ENCODE measurements around the gene SRBD1. TPM values are rescaled to one million over a fixed set of nuclear protein-coding genes. Genes with fewer than 3 reads are reported as not detected.

SRBD1 gene
- total RNA-seq, 1 donor from 2014 or later = 11.2 TPM

- Mint-ChIP-seq H3K9me3 (ENCODE audit: low read depth) (no peaks in the 10 kb centered on the region), H3K27ac (ENCODE audit: unreplicated experiment) (no peak overlapping the region), H3K4me3 (ENCODE audit: unreplicated experiment) (no peak overlapping the region), H3K4me1 (ENCODE audit: low read depth) (peaks cover 5% of the 10 kb centered on the region), H3K27me3 (ENCODE audit: low read depth) (no peaks in the 10 kb centered on the region), H3K36me3 (ENCODE audit: low read depth) (peaks cover 2% of the 10 kb centered on the region)
- TF ChIP-seq, protein P1, sequence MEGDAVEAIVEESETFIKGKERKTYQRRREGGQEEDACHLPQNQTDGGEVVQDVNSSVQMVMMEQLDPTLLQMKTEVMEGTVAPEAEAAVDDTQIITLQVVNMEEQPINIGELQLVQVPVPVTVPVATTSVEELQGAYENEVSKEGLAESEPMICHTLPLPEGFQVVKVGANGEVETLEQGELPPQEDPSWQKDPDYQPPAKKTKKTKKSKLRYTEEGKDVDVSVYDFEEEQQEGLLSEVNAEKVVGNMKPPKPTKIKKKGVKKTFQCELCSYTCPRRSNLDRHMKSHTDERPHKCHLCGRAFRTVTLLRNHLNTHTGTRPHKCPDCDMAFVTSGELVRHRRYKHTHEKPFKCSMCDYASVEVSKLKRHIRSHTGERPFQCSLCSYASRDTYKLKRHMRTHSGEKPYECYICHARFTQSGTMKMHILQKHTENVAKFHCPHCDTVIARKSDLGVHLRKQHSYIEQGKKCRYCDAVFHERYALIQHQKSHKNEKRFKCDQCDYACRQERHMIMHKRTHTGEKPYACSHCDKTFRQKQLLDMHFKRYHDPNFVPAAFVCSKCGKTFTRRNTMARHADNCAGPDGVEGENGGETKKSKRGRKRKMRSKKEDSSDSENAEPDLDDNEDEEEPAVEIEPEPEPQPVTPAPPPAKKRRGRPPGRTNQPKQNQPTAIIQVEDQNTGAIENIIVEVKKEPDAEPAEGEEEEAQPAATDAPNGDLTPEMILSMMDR (IDR thresholded peaks at IDR 0.05) = no peak
- DNase-seq (ENCODE audit: low spot score) = no peak
Measured at GRCh38 chr2:45403036-45403435, 208.0 kb downstream of the SRBD1 start.

DNA sequence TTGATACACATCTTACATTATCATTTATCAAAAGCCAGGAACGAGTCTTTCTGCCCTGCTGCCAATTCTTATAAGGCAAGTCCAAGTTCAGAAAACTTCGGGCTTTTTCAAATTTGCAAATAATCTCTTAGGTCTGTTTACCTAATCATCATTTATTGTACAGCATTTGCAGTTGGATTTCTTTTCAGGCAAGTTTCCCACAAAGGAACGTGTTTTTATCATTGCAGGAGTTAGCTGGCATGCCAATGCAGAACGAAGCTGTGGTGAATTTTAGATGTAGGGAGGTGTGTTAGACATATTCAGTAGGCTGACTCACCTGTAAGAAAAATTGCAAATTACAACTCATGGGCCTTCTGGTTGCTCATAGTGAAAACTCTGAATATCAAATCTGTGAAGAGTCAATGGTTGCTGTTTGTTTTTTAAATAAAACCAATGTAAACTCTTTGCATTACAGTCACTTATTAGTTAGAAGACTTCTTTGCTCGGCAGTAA, 209.6 kb downstream of the SRBD1 start:
- DNase-seq (ENCODE audit: low spot score) = no peak
- Mint-ChIP-seq H3K4me1 (ENCODE audit: low read depth) (peaks cover 13% of the 10 kb centered on the region), H3K9me3 (ENCODE audit: low read depth) (no peaks in the 10 kb centered on the region), H3K27ac (ENCODE audit: unreplicated experiment) (no peak overlapping the region), H3K4me3 (ENCODE audit: unreplicated experiment) (no peak overlapping the region), H3K36me3 (ENCODE audit: low read depth) (peaks cover 2% of the 10 kb centered on the region), H3K27me3 (ENCODE audit: low read depth) (no peaks in the 10 kb centered on the region)
- TF ChIP-seq, protein P1 (IDR thresholded peaks at IDR 0.05) = no peak

DNA sequence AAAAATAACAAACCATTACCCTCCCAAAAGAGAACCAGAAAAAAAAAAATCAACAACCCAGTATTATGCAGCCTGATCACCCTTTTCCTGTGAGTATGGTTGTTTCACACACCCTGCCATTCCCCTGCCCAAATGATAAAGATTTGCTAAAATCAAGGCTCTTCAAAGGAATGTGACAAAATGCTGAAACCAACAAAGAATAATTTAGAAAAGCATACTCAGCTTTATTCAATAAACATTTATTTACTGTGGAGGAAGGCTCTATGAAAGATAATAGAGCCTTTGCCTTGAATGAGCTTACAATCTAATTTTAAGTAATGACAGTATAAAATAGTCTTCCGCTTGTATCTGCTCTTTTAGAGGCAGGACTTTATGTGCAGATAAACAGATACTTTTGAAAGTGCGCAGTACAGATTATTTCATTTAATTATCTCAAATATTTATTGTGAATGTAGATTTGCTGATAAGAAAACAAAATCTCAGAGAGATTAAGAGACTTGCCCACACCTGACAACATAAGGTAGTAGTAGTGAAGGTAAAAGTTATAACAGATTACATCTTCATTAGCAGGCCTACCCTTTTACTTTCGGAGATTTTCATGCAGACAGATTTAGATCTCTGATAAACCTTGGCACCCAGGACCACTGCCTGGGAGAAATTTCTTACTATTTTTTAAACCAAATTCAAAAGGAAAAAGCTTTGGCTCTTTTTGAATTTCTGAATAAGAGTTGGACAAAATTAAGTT, 211.9 kb downstream of the SRBD1 start:
- Mint-ChIP-seq H3K27me3 (ENCODE audit: low read depth) (no peaks in the 10 kb centered on the region), H3K9me3 (ENCODE audit: low read depth) (no peaks in the 10 kb centered on the region), H3K27ac (ENCODE audit: unreplicated experiment) (no peak overlapping the region), H3K36me3 (ENCODE audit: low read depth) (peaks cover 2% of the 10 kb centered on the region), H3K4me1 (ENCODE audit: low read depth) (peaks cover 26% of the 10 kb centered on the region), H3K4me3 (ENCODE audit: unreplicated experiment) (no peak overlapping the region)
- TF ChIP-seq, protein P1 (IDR thresholded peaks at IDR 0.05) = no peak
- DNase-seq (ENCODE audit: low spot score) = no peak

GRCh38 chr2:45397292-45397691, 213.8 kb downstream of the SRBD1 start:
- Mint-ChIP-seq H3K4me3 (ENCODE audit: unreplicated experiment) (no peak overlapping the region), H3K9me3 (ENCODE audit: low read depth) (no peaks in the 10 kb centered on the region), H3K36me3 (ENCODE audit: low read depth) (peaks cover 2% of the 10 kb centered on the region), H3K4me1 (ENCODE audit: low read depth) (peaks cover 30% of the 10 kb centered on the region), H3K27me3 (ENCODE audit: low read depth) (no peaks in the 10 kb centered on the region), H3K27ac (ENCODE audit: unreplicated experiment) (no peak overlapping the region)
- DNase-seq (ENCODE audit: low spot score) = no peak
- TF ChIP-seq, protein P1 (IDR thresholded peaks at IDR 0.05) = no peak

DNA sequence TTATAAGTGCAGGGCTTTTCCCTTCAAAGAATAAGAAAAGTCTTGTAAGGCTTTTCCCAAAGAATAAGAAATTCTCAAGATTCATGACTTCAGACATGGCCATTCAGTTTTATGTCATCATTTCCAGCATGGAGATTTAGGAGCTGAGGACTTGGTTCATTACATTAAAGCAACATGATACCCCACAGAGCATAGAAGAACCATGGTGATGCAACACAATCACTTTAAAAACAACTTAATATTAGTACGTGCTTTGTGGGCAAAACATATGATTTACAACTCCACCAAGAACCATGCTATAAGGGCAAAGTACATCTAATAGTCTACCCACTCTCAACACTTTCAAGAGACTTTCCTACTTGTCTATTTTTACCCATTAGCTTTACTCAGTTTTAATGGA, 214.4 kb downstream of the SRBD1 start:
- Mint-ChIP-seq H3K4me3 (ENCODE audit: unreplicated experiment) (no peak overlapping the region), H3K4me1 (ENCODE audit: low read depth) (peaks cover 37% of the 10 kb centered on the region), H3K27ac (ENCODE audit: unreplicated experiment) (no peak overlapping the region), H3K27me3 (ENCODE audit: low read depth) (no peaks in the 10 kb centered on the region), H3K9me3 (ENCODE audit: low read depth) (no peaks in the 10 kb centered on the region), H3K36me3 (ENCODE audit: low read depth) (no peaks in the 10 kb centered on the region)
- TF ChIP-seq, protein P1 (IDR thresholded peaks at IDR 0.05) = no peak
- DNase-seq (ENCODE audit: low spot score) = no peak

Data from chondrocyte (in vitro differentiated cells).